ENCODE measurements around the gene SPEG.
"Not testable (repeated sequence)": the region's sequence is repeated elsewhere in the genome, so short reads cannot be mapped to it uniquely, and the experiment has no call there.

SPEG gene

GRCh38 chr2:219405451-219405850, 29.2 kb upstream of the SPEG start:
- DNase-seq, result no peak

GRCh38 chr2:219405958-219406860, 28.4 kb upstream of the SPEG start:
- DNase-seq, result no peak

- DNase-seq, result no peak
Measured at GRCh38 chr2:219406861-219407230, 27.8 kb upstream of the SPEG start.

- DNase-seq, result not testable (repeated sequence)
Measured at GRCh38 chr2:219407343-219407742, 27.3 kb upstream of the SPEG start.

- DNase-seq, result no peak
Measured at GRCh38 chr2:219408204-219408603, 26.4 kb upstream of the SPEG start.

- no peak for DNase-seq
Measured at GRCh38 chr2:219408631-219409030, 26.0 kb upstream of the SPEG start.

- DNase-seq, result no peak
Measured at GRCh38 chr2:219409619-219410018, 25.0 kb upstream of the SPEG start.

- no peak for DNase-seq
Measured at GRCh38 chr2:219410390-219410789, 24.3 kb upstream of the SPEG start.

GRCh38 chr2:219414857-219415256, 19.8 kb upstream of the SPEG start:
- DNase-seq, result no peak

GRCh38 chr2:219415580-219416234, 18.9 kb upstream of the SPEG start:
- DNase-seq, result no peak

GRCh38 chr2:219416235-219416602, 18.4 kb upstream of the SPEG start:
- DNase-seq, result no peak

GRCh38 chr2:219416938-219417337, 17.7 kb upstream of the SPEG start:
- no peak for DNase-seq

- DNase-seq, result no peak
Measured at GRCh38 chr2:219417374-219417773, 17.3 kb upstream of the SPEG start.

- no peak for DNase-seq
Measured at GRCh38 chr2:219418155-219419011, 16.3 kb upstream of the SPEG start, which contains the start of gene DES. TSS of gene DES (plus strand) at chr2:219418377. CDS start at chr2:219418463, 86 bp downstream.

GRCh38 chr2:219419012-219419324, 15.7 kb upstream of the SPEG start:
- DNase-seq, result no peak

- no peak for DNase-seq
Measured at GRCh38 chr2:219419331-219420197, 15.1 kb upstream of the SPEG start.

GRCh38 chr2:219420687-219421086, 14.0 kb upstream of the SPEG start:
- no peak for DNase-seq

- DNase-seq, result no peak
Measured at GRCh38 chr2:219421323-219421722, 13.3 kb upstream of the SPEG start.

GRCh38 chr2:219422952-219423534, 11.6 kb upstream of the SPEG start:
- DNase-seq, result no peak

- DNase-seq, result no peak
Measured at GRCh38 chr2:219423652-219424377, 10.8 kb upstream of the SPEG start.
